Tibial artery (tissue), 4 donors: Measurements from ENCODE around the gene PRSS23.
A peak's percentile ranks its signal among the peaks of the same experiment; 100 is the strongest.
"Not testable (repeated sequence)": the region's sequence is repeated elsewhere in the genome, so short reads cannot be mapped to it uniquely, and the experiment has no call there.

Experiments used
- DNase-seq, 2 donors: peaks; one replicate each; pipeline ENCODE4 v3.0.0-alpha.2; 2019
- H3K27ac ChIP-seq, 2 donors: fragments of 200-600 bp; sonication (generic) in 1 of 2; 1 replicate in 1 of 2; 2 replicates in 1 of 2; pipeline ENCODE4 v1.5.1; 2018 to 2019; ENCODE audit warnings: mild to moderate bottlenecking in 1 of 2
- H3K27me3 ChIP-seq, 2 donors: fragments of 200-600 bp; sonication (generic) in 1 of 2; one replicate each; pipeline versions ENCODE4 v1.5.1 to v1.6.0; 2016 to 2019
- H3K36me3 ChIP-seq, 3 donors: fragments of 200-600 bp; sonication (generic) in 2 of 3; one replicate each; pipeline ENCODE4 v1.5.1; 2016 to 2019; ENCODE audit warnings: mild to moderate bottlenecking in 2 of 3
- H3K4me1 ChIP-seq, 4 donors: fragments of 200-600 bp; sonication (generic) in 2 of 4; 1 replicate in 3 of 4; 2 replicates in 1 of 4; pipeline ENCODE4 v1.5.1; 2016 to 2019
- H3K4me3 ChIP-seq, 2 donors: fragments of 200-600 bp; sonication (generic) in 1 of 2; 1 replicate in 1 of 2; 2 replicates in 1 of 2; pipeline ENCODE4 v1.5.1; 2018 to 2019; ENCODE audit warnings: mild to moderate bottlenecking in 2 of 2
- H3K9me3 ChIP-seq, 3 donors: fragments of 200-600 bp; sonication (generic) in 1 of 3; one replicate each; pipeline ENCODE4 v1.5.1; 2016 to 2019
- CTCF ChIP-seq, 2 experiments: fragments of 200-600 bp in 1 of 2; fragments of 450-650 bp in 1 of 2; IDR thresholded peaks; one replicate each; pipeline ENCODE4 v1.5.1; 2017 to 2019; ENCODE audit warnings: antibody characterized with exemption in 2 of 2, mild to moderate bottlenecking in 1 of 2, moderate library complexity in 1 of 2
- intact Hi-C: fragments of 100-400 bp; cut with DNase I; formaldehyde crosslinking; loops from one replicate; pipeline ENCODE4 v1.15.0; 2023; ENCODE audit warnings: low total_unique reads

PRSS23 gene

GRCh38 chr11:86816251-86816726 lies 15.9 kb downstream of the PRSS23 start:
- H3K36me3 ChIP-seq: no peaks in the 10 kb centered on the region
- peaks cover 4 to 73% (median 55%) of the 10 kb centered on the region in 4 donors for H3K4me1 ChIP-seq
- no peak for TF ChIP-seq CTCF (IDR thresholded peaks at IDR 0.05)
- H3K27ac ChIP-seq: peak overlapping the region; percentile 86 to 87
- no peak overlapping the region for H3K4me3 ChIP-seq
- intact Hi-C loops: loop anchor here (5.0 kb wide), 1 partner anchor 209 kb away; no protein-coding TSS in a partner anchor
- no peaks in the 10 kb centered on the region for H3K27me3 ChIP-seq
- no peaks in the 10 kb centered on the region for H3K9me3 ChIP-seq
- no peak for DNase-seq

- H3K27me3 ChIP-seq: no peaks in the 10 kb centered on the region
- H3K27ac ChIP-seq: peak overlapping the region; percentile 86 to 87
- H3K36me3 ChIP-seq: peaks cover 0 to 5% (median 0%) of the 10 kb centered on the region in 3 donors
- intact Hi-C loops: loop anchor here (1.0 to 5.0 kb wide), 2 partner anchors 211 to 362 kb away; no protein-coding TSS in a partner anchor
- peak; percentile 66 to 89 for TF ChIP-seq CTCF (IDR thresholded peaks at IDR 0.05)
- DNase-seq: no peak
- H3K4me1 ChIP-seq: peaks cover 4 to 54% (median 43%) of the 10 kb centered on the region in 4 donors
- H3K4me3 ChIP-seq: no peak overlapping the region
- H3K9me3 ChIP-seq: no peaks in the 10 kb centered on the region
Observed at GRCh38 chr11:86818462-86819192, 18.3 kb downstream of the PRSS23 start.

- DNase-seq, H3K36me3 ChIP-seq, H3K27ac ChIP-seq, H3K27me3 ChIP-seq, H3K4me3 ChIP-seq, H3K9me3 ChIP-seq, intact Hi-C loops, H3K4me1 ChIP-seq: not testable (repeated sequence)
Observed at GRCh38 chr11:86824139-86824538, 23.8 kb downstream of the PRSS23 start.

- H3K4me3 ChIP-seq, H3K27me3 ChIP-seq, H3K4me1 ChIP-seq, intact Hi-C loops, H3K27ac ChIP-seq, H3K9me3 ChIP-seq, DNase-seq: not testable (repeated sequence)
- H3K36me3 ChIP-seq: peaks cover 7 to 15% (median 13%) of the 10 kb centered on the region in 3 donors
Observed at GRCh38 chr11:86834376-86834775, 34.0 kb downstream of the PRSS23 start.

DNA sequence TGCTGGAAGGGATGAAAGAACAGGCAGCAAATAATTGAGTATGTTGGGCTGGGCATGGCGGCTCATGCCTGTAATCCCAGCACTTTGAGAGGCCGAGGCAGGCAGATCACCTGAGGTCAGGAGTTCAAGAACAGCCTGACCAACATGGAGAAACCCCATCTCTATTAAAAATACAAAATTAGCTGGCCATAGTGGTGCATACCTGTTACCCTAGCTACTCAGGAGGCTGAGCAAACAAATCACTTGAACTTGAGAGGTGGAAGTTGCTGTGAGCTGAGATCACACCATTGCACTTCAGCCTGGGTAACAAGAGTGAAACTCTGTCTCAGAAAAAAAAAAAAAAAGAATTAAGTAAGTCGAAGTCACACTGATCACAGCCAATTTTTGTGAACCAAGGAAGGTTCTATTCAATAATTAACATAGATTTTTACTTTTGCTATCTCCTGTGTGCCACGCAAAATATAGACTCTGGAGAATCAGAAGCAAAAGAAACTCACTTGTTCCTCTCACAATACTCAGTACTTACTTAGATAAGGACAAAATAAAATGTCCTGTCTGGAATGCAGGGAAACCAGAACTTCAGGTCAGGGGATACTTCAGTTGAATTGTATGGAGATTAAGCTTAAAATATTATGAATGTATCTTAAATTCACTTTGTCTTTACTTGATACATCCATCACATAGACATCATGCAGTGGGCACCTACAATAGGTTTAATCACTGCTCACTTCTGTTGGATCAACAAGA lies 44.6 kb downstream of the PRSS23 start:
- DNase-seq, H3K4me1 ChIP-seq, H3K27me3 ChIP-seq, H3K27ac ChIP-seq, H3K9me3 ChIP-seq, intact Hi-C loops, H3K36me3 ChIP-seq, H3K4me3 ChIP-seq: not testable (repeated sequence)

DNA sequence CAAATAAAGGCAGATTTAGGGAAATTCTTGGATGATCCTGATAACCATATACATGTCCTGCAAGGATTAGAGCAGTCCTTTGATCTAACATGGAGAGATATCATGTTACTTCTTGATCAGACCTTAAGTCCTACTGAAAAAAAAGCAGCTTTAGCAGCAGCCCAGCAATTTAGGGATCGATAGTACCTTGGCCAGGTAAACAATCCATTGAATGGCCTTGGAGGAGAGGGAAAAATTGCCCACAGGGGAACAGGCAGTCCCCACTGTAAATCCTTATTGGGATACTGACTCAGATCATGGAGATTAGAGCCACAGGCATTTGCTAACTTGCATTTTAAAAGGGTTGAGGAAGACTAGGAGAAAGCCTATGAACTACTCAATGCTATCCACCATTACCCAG lies 47.8 kb downstream of the PRSS23 start:
- H3K27ac ChIP-seq: no peak overlapping the region
- peaks cover 0 to under 1% (median 0%) of the 10 kb centered on the region in 3 donors for H3K9me3 ChIP-seq
- H3K4me1 ChIP-seq: no peaks in the 10 kb centered on the region
- DNase-seq: no peak
- no peak overlapping the region for H3K4me3 ChIP-seq
- H3K36me3 ChIP-seq: no peaks in the 10 kb centered on the region
- TF ChIP-seq CTCF (IDR thresholded peaks at IDR 0.05): no peak
- H3K27me3 ChIP-seq: no peaks in the 10 kb centered on the region
- intact Hi-C loops: no loop called here

DNA sequence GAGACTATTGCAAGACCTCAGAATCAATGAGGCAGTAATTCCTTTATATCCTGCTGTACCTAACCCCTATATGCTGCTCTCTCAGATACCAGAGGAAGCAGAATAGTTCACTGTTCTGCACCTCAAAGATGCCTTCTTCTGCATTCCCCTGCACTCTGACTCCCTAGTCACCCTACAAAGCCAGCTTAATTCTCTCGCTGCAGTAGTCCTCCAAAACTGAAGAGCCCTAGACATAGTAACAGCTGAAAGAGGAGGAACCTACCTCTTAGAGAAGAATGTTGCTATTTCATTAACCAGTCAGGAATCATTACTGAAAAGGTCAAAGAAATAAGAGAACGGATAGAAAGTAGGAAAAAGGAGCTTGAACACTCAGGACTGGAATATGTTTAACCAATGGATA lies 49.3 kb downstream of the PRSS23 start:
- no peak overlapping the region for H3K4me3 ChIP-seq
- H3K36me3 ChIP-seq: no peaks in the 10 kb centered on the region
- H3K9me3 ChIP-seq: no peaks in the 10 kb centered on the region
- H3K27me3 ChIP-seq: no peaks in the 10 kb centered on the region
- DNase-seq: no peak
- intact Hi-C loops: no loop called here
- no peaks in the 10 kb centered on the region for H3K4me1 ChIP-seq
- no peak for TF ChIP-seq CTCF (IDR thresholded peaks at IDR 0.05)
- no peak overlapping the region for H3K27ac ChIP-seq
